Measurements from ENCODE around the gene CAMK1D.

DNA sequence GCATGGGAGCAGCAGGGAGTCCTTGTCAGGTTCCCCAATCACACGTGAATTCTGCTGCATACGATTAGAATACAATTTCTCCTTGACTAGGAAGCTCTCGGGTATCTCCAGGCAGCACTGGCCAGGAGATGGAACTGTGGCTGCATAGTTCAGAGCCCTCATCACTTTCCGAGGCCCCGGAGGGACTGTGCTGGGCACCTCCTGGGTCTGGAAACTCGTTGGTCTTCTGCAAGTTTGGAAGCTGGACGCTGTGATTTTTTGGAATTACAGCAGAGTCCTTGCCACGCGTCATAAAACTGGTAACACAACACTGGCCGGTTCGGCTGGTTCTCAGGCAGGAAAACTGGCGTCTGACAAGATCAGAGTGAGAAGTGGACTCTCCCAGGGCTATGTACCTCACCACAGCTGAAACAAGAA, 436.1 kb downstream of the CAMK1D start:
- TF ChIP-seq POLR2A (IDR thresholded peaks at IDR 0.05; ENCODE audit: extremely low read depth, insufficient read length) (no peak), MYC (IDR thresholded peaks at IDR 0.05; ENCODE audit: low read depth, low read length) (no peak)
- TF ChIP-seq, protein P1, sequence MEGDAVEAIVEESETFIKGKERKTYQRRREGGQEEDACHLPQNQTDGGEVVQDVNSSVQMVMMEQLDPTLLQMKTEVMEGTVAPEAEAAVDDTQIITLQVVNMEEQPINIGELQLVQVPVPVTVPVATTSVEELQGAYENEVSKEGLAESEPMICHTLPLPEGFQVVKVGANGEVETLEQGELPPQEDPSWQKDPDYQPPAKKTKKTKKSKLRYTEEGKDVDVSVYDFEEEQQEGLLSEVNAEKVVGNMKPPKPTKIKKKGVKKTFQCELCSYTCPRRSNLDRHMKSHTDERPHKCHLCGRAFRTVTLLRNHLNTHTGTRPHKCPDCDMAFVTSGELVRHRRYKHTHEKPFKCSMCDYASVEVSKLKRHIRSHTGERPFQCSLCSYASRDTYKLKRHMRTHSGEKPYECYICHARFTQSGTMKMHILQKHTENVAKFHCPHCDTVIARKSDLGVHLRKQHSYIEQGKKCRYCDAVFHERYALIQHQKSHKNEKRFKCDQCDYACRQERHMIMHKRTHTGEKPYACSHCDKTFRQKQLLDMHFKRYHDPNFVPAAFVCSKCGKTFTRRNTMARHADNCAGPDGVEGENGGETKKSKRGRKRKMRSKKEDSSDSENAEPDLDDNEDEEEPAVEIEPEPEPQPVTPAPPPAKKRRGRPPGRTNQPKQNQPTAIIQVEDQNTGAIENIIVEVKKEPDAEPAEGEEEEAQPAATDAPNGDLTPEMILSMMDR (IDR thresholded peaks at IDR 0.05; ENCODE audit: low read depth, low read length) = no peak

Data from NB4 (cell line).